Ecto neural progenitor cell (in vitro differentiated cells): ENCODE measurements around the gene TBCD.
"Not testable (repeated sequence)": the region's sequence is repeated elsewhere in the genome, so short reads cannot be mapped to it uniquely, and the experiment has no call there.

Source experiments
- DNase-seq: peaks from one replicate; pipeline ENCODE4 v3.0.0-alpha.2; 2018; ENCODE audit warnings: low spot score

The TBCD gene

DNA sequence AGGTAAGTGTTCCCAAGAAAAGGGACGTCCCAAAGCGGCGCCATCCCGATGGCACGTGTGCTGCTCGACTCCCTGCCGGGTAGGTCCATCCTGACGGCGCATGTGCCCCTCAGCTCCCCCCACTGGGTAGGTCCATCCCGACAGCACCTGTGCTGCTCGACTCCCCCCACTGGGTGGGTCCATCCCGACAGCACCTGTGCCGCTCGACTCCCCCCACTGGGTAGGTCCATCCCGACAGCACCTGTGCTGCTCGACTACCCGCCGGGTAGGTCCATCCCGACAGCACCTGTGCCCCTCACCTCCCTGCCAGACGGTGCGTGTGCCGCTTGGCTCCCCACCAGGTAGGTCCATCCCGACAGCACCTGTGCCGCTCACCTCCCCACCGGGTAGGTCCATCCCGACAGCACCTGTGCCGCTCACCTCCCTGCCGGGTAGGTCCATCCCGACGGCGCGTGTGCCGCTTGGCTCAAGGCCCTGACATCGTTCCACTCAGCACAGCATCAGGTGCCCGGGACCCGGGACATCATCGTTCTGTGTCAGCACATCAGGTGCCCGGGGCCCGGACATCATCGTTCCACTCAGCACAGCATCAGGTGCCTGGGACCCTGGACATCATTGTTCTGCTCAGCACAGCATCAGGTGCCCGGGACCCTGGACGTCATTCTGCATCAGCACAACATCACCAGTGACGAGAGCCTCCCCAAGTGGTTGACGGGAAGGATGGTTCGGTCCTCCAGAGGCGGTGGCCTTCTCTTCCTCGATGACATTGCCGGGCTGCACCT lies 22.2 kb upstream of the TBCD start:
- DNase-seq = peak; percentile 45

DNA sequence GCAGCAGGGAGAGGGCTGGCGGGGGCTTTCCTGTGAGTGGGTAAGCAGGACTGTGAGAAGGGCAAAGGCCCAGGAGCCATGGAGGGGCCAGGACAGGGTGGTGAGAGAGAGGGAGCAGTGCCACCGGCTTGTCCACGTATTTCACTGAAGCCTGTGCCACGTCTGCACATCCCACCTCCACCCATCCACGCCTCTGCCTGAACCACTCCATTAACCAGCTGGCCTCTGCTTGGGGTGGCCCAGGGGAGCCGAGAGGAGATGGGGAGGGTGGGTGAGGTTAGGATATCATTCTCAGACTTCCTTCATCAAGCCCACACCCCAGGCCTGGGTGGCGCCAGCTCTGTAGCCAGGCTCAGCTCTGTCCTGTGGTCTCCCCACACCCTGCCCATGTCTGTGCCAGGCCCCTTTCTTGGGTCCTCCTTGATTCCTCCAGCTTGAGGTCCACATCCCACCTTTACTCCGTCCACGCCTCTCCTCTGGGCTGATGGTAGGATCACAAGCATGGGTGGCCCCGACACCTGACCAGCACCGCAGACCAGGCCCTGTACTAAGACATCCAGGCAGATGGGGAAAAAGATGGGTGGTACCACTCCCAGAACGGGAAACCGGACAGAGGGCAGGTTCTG lies 19.6 kb upstream of the TBCD start:
- DNase-seq = no peak

DNA sequence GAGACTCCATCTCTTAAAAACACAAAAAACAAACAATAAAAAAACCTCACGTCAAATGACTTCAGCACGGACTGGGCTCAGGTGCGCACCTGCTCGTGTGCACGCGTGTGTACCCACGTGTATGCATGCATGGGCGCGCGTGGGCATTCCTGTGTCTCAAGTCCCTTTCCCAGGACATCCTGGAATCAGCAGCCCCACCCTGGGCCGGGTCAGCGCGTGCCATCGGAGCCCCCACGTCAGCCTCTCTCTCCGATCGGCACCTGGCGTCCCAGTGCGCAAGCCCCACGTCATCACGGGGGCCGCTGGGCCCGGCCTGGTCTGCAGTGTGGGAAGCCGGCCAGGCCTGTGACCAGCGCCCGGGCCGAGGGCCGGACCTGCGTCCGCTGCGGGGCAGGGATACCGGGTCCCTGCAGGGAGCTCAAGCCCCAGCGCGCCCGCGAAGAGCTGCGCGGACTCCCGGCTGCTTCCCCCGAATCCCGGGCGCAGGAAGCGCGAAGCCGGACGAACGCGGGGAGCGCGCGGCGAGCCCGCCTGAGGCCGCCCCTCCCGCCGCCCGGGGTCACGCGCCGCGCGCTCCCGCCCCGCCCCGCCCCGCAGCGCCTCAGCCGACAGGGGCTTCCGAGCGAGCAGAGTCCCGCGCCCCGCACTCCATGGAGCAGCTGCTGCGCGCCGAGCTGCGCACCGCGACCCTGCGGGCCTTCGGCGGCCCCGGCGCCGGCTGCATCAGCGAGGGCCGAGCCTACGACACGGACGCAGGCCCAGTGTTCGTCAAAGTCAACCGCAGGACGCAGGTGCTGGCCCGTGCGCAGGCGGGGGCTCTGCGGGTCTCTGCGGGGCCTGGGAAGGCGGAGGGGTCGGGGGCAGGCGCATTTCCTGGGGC lies 16.6 kb upstream of the TBCD start, which contains the start of gene FN3K:
Gene FN3K, plus strand, starts transcription at position 629 of the 880 bp plus-strand sequence. Its CDS starts 22 bp downstream, at position 651.
- peak; percentile 88 for DNase-seq

DNA sequence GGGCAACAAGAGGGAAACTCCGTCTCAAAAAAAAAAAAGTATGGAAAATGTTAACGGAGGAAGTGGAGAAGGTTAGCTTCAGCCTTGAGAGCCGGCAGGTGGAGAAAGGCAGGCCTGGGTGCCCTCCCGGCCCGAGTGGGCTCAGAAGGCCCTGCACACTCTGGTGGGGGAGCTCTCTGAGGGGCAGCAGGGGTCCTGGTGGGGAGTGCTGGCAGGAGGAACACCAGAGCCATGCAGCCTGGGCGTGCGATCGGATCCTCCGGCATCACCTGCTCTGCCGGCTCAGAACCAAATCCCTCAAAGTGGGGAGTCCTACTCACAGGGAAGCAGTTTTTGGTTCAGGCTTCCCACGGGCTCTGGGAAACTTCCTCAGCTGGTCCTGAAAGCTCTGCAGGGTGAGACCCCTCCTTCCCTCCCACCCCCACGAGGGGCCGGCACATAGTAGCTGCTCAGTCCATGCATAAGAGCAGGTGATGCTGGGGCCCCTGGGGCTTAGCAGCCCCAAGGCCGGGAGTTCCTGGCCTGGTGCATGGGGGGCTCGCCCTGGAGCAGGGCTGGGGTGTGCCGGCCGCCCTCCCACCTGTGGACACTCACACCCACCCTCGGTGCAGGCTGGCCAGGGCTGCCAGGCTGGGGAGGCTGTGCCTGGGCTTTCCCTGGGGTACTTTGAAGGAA lies 15.2 kb upstream of the TBCD start:
- no peak for DNase-seq

DNA sequence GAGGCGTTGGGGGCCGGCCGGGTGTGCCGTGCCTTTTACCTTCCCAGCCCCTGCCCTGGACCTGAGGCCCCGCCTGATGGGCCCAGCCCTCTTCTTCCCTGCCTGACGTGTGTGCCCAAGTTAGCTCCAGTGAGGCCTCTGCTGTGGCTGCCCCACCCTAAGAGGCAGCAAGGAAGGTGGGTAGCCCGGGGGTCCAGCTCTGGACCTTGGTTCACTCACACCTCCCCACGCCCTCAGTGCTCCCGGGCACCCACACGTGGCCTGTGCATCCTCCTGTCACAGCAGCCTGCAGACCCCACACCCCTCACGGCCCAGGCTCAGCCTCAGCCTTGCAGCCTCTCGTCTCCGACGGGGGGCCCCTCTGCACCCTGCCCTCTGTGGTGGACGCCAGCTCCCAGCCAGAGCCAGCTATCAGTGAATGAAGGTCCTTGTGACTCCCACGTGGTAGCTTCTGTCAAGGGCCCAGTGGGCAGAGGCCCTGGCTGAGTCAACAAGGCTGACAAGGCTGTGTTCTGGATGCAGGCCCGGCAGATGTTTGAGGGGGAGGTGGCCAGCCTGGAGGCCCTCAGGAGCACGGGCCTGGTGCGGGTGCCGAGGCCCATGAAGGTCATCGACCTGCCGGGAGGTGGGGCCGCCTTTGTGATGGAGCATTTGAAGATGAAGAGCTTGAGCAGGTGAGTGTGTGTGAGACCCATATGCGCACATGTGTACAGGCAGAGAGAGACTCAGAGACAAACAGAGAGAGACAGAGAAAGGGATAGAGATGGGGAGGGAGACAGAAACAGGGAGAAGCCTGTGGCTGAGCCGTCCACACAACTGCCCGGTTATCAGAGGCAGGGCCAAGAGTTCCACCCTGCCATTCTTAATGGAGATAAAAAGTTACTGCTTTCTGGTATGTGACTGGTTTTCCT lies 13.6 kb upstream of the TBCD start:
- no peak for DNase-seq

DNA sequence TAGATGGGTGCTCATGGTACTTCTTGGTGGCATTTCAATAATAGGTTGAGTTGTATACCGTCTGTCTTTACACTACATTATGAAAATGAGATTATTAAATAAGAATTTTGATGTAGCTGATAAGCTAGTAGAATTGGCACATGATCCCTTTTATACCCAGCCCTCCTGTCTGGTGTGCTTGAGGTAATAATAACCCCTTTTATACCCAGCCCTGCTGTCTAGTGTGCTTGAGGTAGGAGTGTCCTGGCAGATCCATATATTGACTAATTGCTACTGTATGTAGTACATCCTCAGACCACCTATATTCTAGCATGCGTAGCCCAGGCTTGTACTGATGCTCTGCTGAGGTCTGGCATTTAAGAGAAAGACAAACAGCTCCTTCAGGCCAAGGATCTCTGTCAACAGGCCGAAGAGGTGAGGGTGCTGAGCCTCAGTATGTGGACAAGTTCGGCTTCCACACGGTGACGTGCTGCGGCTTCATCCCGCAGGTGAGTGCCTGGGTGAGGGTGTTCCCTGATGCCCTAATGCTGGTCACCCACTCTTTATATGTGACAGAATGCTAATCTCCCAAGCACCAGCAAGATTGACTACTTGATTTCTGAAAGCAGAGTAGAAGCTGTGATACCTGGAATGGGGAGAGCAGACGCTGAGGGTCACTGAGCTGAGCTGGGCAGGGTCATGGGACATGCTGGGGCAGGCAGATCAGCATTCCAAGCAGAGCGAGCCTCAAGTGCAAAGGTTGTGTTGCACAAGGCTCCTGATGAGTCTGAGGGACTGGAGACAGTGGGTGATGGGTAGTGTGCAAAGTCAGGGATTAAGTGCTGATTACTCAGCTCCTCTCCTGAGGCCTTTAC lies 10.7 kb upstream of the TBCD start:
- DNase-seq = no peak

DNA sequence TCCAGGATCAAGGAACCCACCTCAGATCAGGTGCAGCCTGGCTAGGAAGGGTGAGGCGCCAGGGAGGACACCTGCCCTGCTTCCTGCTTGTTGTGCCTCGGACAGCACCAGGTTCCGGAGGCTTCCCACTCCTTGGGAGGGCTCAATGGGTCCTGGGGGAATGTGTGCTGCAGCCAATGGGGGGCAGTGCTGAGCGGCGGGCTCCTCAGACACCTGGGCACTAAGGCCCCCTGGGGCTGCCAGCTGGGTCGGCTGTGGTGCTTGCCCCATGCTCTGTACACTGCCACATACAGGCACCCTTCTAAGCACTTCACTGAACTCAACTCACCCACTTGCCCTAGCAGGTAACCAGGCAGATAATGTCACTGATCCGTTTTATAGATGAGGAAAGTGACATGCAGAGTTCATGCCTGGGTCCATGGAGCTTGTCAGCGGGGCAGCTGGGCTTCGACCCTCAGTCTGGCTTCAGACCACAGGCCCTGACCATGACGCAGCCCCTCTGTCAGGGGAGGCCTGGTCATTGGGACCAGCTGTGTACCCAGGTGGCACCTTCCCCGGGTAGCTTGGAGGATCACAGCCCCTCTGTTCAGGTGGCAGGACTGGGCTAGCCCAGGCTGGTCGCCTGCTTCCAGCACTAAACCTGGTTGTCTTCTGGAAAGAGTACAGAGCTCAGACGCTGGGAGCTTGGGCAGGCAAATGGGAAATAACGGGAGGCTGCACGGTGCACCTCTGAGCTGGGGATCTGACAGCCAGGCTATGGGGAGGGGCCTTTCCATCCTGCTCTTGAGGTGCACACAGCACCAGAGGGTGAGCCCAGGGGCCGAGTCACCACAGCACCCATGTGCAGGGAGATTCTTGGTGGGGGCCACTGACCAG lies 8.3 kb upstream of the TBCD start:
- DNase-seq = no peak

DNA sequence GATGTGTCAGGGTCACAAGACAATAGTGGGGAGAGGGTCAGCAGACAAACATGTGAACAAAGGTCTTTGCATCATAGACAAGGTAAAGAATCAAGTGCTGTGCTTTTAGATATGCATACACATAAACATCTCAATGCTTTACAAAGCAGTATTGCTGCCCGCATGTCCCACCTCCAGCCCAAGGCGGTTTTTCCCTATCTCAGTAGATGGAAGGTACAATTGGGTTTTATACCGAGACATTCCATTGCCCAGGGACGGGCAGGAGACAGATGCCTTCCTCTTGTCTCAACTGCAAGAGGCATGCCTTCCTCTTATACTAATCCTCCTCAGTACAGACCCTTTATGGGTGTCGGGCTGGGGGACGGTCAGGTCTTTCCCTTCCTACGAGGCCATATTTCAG lies 7.1 kb upstream of the TBCD start:
- DNase-seq = not testable (repeated sequence)

DNA sequence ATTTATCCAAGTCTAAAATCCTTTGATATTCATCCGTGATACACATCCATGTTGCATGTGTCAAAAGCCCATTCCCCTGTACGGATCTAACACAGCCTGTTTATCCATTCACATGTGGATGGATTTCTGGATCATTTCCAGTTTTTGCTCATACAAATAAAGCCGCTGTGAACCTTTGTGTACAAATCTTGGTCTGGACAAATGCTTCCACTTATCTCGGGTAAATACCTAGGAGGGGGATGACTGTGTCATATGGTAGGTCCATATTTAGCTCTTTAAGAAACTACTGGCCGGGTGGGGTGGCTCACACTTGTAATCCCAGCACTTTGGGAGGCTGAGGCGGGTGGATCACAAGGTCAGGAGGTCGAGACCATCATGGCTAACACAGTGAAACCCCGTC lies 6.3 kb upstream of the TBCD start:
- DNase-seq = no peak

DNA sequence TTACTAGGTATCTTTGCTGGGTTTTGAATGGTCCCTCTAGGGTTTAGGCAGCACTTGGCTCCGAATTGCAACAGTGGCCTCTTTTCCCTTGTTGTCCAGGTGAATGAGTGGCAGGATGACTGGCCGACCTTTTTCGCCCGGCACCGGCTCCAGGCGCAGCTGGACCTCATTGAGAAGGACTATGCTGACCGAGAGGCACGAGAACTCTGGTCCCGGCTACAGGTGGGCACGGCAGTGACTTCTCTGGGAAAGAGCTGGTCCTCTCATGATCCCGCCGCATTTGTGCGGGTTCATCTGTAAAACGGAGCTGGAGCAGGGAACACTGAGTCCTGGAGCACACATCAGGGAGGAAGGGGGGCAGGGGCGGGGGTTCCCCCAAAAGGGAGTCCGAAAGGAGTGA lies 3.1 kb upstream of the TBCD start:
- no peak for DNase-seq

DNA sequence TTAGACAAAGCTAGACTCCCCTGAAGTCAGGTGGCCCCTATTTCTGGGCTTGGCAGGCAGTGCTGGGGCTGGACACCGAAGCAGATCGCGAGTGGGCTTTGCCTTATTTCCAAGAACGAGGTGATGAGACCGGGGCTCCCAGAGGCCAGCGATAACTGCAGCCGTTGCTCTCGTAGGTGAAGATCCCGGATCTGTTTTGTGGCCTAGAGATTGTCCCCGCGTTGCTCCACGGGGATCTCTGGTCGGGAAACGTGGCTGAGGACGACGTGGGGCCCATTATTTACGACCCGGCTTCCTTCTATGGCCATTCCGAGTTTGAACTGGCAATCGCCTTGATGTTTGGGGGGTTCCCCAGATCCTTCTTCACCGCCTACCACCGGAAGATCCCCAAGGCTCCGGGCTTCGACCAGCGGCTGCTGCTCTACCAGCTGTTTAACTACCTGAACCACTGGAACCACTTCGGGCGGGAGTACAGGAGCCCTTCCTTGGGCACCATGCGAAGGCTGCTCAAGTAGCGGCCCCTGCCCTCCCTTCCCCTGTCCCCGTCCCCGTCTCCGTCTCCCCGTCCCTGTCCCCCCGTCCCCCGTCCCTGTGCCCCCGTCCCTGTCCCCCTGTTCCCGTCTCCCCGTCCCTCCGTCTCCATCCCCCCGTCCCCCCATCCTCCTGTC lies 1.5 kb upstream of the TBCD start:
- no peak for DNase-seq

DNA sequence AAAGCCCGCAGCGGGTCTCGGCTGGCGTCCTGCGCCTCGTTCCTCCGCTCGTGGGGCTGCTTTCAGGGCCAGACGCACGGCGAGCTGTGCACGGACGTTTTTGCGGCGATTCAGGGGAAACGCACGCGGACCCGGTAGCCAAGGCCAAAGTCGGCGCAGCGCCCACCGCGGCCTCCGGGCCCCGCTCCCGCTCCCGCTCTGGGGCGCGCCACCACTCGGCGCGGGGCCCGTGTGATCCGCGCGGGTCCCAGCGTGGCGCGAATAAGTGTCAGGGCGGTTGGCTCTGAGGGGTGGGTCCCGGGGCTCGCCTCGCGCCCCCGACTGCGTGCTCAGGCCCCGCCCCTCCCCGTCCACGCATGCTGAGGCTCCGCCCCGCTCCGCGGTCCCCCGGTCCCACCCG lies 694 bp upstream of the TBCD start:
- no peak for DNase-seq

DNA sequence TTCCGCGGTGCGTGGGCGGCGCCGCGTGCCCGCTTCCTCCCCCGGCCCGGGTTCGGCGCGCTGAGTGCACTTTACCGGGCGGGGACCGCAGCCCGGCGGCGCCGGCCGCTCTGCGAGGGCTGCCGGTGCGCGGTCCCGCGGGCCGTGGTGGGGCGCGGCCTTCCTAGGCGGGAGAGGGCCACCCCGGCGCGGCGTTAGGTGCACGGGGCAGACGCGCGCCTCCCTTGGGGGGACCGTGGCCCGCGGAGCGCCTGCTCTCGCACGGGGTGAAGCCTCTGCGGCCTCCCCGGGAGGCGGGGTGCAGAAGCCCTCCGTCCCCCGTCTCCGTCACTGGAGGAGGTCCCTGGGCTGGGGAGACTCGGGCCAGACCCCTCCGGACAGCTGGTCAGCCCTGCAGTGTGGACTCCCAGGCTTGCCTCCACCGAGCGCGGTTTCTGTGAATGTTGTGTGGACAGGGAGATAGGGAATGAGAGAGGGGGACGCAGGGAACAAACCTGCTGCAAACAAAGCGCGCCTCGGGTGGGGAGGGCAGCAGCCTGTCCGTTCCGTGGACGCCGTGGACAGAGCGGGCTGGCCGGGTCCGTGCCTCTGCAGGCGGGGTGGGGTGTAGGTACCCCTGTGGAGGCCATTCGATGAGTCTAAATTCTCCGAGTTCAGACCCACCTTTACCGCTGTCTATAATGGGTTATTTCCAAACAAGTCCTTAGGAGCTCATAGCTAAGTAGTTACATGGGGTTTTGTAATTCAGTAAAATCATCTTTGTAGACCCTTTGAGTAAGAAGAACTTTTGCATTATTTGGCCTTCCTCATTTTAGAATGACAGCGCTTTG lies 721 bp downstream of the TBCD start:
- peak; percentile 72 for DNase-seq

DNA sequence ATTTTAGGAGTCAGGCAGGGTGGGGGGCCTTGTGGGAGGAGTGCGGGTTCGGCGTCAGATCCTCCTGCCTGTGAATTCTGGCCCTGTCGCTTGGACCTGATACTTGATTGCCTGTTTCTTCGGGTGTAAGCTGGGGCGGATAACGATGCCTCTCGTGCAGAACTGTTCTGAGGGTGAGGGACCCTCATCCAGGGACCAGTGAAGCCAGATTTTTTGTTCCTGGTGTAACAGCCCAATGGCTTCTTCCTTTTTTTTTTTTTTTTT lies 1.3 kb downstream of the TBCD start:
- no peak for DNase-seq

DNA sequence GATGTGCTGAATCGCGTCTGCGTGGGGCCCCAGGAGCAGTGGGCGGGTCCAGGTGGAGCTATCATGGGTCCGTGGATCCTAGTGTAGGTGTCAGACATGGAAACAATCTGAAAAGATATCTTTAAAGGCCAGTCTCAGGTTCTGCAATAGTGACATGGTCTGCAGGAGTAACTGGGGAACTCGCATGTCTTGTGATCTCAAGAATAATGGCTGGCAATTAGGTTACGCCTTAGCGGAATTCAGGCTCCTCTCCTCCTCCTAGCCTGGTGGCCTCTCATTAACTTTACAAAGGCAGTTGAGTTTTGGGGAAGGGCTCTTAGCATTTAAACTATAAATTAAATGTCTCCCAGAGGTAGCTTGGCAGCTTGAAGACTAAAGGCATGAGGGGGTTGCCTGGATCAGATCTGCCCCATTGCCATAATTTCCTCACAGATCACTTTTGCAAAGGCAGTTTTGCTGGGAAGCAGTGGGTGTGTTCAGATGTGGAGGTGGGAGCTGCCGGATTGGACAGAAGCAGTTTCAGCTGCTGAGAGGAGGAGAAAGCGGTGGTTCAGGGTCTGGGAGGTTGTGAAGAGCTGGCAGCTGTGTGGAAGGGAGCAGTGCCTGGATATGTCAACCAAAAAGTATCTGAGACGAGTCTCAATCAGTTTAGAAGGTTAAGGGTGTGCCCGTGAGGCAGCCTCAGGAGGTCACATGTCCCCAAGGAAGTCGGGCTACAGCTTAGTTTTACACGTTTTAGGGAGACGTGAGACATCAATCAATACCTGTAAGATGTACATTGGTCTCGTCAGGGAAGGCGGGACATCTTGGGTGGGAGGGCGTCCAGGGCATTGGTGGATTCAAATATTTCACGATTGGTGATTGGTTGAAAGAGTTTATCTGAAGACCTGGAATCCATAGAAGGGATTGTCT lies 2.7 kb downstream of the TBCD start:
- DNase-seq = peak; percentile 70

DNA sequence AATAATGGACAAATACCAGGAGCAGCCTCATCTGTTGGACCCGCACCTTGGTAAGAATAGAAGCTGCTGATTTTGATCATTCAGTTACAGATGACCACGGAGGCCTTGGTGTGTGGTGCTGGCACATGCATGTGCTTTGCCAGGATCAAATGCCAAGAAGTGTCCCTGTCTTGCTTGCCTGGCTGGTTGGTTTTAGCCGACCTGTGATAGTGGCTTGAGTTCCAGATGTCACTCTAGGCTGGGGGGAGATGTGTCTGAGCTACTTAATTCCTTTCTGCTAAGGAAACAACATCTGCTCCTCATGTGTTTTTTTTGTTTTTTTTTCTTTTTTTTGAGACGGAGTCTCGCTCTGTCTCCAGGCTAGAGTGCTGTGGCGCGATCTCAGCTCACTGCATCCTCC lies 4.3 kb downstream of the TBCD start:
- DNase-seq = no peak

DNA sequence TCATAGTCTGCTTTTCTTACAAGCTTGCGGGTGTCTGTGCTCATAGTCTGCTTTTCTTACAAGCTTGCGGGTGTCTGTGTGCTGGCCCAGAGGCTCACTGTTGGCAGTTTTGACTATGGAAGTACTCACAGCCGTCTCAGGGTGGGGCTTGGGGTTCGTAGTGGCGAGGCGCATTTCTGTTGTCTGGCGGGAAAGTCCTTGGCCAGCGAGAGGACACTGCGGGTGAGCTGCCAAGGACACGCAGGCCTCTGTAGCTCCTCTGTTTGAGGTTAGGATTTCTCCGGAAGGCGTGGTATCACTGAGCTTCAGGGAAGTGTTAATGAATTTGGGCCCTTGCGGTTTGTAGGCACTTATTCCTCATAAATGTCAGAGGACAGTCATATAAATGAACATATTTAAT lies 13.5 kb downstream of the TBCD start:
- no peak for DNase-seq
